Mesenchymal stem cell (in vitro differentiated cells and primary cell): ENCODE results near the gene SIN3B.

Source experiments
- DNase-seq: peaks from one replicate; pipeline ENCODE4 v3.0.0-alpha.2; 2013
- H2AFZ ChIP-seq: one replicate; pipeline ENCODE4 v1.6.1; 2013; ENCODE audit warnings: low read depth, mild to moderate bottlenecking, control low read depth, inconsistent platforms, low read length, moderate library complexity
- H2AK5ac ChIP-seq: 2 replicates; pipeline ENCODE4 v1.6.1; 2013; ENCODE audit warnings: low read length, moderate library complexity, mild to moderate bottlenecking, inconsistent platforms; ENCODE audit not compliant: severe bottlenecking
- H2BK120ac ChIP-seq: one replicate; pipeline ENCODE4 v1.6.1; 2013; ENCODE audit warnings: low read depth, mild to moderate bottlenecking, inconsistent platforms, low read length, moderate library complexity
- H2BK12ac ChIP-seq, 2 experiments: one replicate each; pipeline ENCODE4 v1.6.1; 2013; ENCODE audit warnings: inconsistent platforms in 2 of 2, low read length in 2 of 2, mild to moderate bottlenecking in 2 of 2, moderate library complexity in 2 of 2, control low read depth in 1 of 2
- H2BK15ac ChIP-seq: one replicate; pipeline ENCODE4 v1.6.1; 2013; ENCODE audit warnings: mild to moderate bottlenecking, low read depth, inconsistent platforms; ENCODE audit not compliant: poor library complexity, severe bottlenecking
- H2BK5ac ChIP-seq: 2 replicates; pipeline ENCODE4 v1.6.1; 2013; ENCODE audit warnings: low read depth, mild to moderate bottlenecking, low read length, control low read depth, inconsistent platforms; ENCODE audit not compliant: poor library complexity, severe bottlenecking
- H3K14ac ChIP-seq, 2 experiments: one replicate each; pipeline ENCODE4 v1.6.1; 2013; ENCODE audit warnings: inconsistent platforms in 2 of 2, low read length in 2 of 2, control low read depth in 1 of 2, mild to moderate bottlenecking in 1 of 2, moderate library complexity in 1 of 2
- H3K18ac ChIP-seq, 2 experiments: one replicate each; pipeline ENCODE4 v1.6.1; 2013; ENCODE audit warnings: inconsistent platforms in 2 of 2, low read length in 2 of 2, control low read depth in 1 of 2, low read depth in 1 of 2, mild to moderate bottlenecking in 1 of 2
- H3K23ac ChIP-seq, 2 experiments: one replicate each; pipeline ENCODE4 v1.6.1; 2013; ENCODE audit warnings: inconsistent platforms in 2 of 2, low read length in 2 of 2, mild to moderate bottlenecking in 2 of 2, moderate library complexity in 2 of 2, control low read depth in 1 of 2
- H3K27ac ChIP-seq: 2 replicates; pipeline ENCODE4 v1.5.1; 2013; ENCODE audit warnings: mild to moderate bottlenecking, moderate library complexity, low read length, control low read depth, inconsistent platforms; ENCODE audit not compliant: poor library complexity, severe bottlenecking
- H3K27me3 ChIP-seq, 2 experiments: 2 replicates each; pipeline versions ENCODE4 v1.6.1 to v1.7.0; 2013; ENCODE audit warnings: low read length in 2 of 2, mild to moderate bottlenecking in 2 of 2, moderate library complexity in 2 of 2, control low read depth in 1 of 2, inconsistent platforms in 1 of 2; ENCODE audit not compliant: control insufficient read depth in 1 of 2, insufficient read depth in 1 of 2
- H3K36me3 ChIP-seq, 2 experiments: 2 replicates each; pipeline versions ENCODE4 v1.6.1 to v1.7.0; 2013; ENCODE audit warnings: low read length in 2 of 2, control low read depth in 1 of 2, inconsistent platforms in 1 of 2, low read depth in 1 of 2, mild to moderate bottlenecking in 1 of 2; ENCODE audit not compliant: insufficient read depth in 2 of 2, control insufficient read depth in 1 of 2
- H3K4ac ChIP-seq, 2 experiments: one replicate each; pipeline ENCODE4 v1.6.1; 2013; ENCODE audit warnings: inconsistent platforms in 2 of 2, low read length in 2 of 2, mild to moderate bottlenecking in 2 of 2, moderate library complexity in 2 of 2, control low read depth in 1 of 2, low read depth in 1 of 2
- H3K4me1 ChIP-seq: 2 replicates; pipeline ENCODE4 v1.6.1; 2013; ENCODE audit warnings: low read depth, low read length, control low read depth; ENCODE audit not compliant: control insufficient read depth, insufficient read depth
- H3K4me2 ChIP-seq: 2 replicates; pipeline ENCODE4 v1.6.1; 2013; ENCODE audit warnings: low read length, mild to moderate bottlenecking, inconsistent platforms; ENCODE audit not compliant: poor library complexity, severe bottlenecking
- H3K4me3 ChIP-seq, 2 experiments: 2 replicates each; pipeline versions ENCODE4 v1.5.1 to v1.7.0; 2013; ENCODE audit warnings: low read length in 2 of 2, mild to moderate bottlenecking in 2 of 2, control low read depth in 1 of 2, low read depth in 1 of 2; ENCODE audit not compliant: insufficient read depth in 1 of 2
- H3K79me1 ChIP-seq: replicated peaks from 2 replicates; pipeline ENCODE4 v1.6.1; 2013; ENCODE audit warnings: mild to moderate bottlenecking, control low read depth, low read length, inconsistent platforms; ENCODE audit not compliant: poor library complexity, severe bottlenecking
- H3K9ac ChIP-seq: 2 replicates; pipeline ENCODE4 v1.7.0; 2013; ENCODE audit warnings: mild to moderate bottlenecking, low read length, moderate library complexity
- H3K9me3 ChIP-seq: 2 replicates; pipeline ENCODE4 v1.7.0; 2013; ENCODE audit warnings: mild to moderate bottlenecking, low read length; ENCODE audit not compliant: control insufficient read depth
- H4K8ac ChIP-seq: one replicate; pipeline ENCODE4 v1.6.1; 2013; ENCODE audit warnings: inconsistent platforms, mild to moderate bottlenecking, low read length, moderate library complexity
- H4K91ac ChIP-seq: one replicate; pipeline ENCODE4 v1.6.1; 2013; ENCODE audit warnings: mild to moderate bottlenecking, low read length, inconsistent platforms
- WGBS: methylation state at CpG from one replicate; pipeline ENCODE4 v1.1.7; 2013; ENCODE audit warnings: mixed read lengths; 5-methylcytosine and 5-hydroxymethylcytosine counted together

SIN3B gene

DNA sequence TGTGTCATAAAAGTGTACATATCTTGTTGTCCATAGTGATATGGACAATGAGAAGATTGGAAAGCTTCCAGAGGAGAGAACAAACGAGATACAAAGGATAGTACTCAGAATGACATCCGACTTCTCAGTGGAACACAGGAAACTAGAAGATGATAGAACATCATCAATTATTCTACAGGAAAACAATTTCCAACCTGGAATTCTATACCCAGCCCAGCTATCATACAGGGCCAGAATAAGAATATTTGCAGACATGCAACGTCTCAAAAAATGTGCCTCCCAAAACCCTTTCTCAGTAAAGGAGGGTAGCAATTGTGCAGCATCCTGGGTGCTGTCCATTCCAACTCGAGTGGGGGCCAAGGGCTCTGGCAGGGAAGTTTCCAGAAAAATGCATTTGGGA is 83.6 kb downstream of the SIN3B start:
- Histone ChIP-seq H2AK5ac (no peak overlapping the region), H3K79me1 (no peaks in the 10 kb centered on the region), H3K36me3 (no peaks in the 10 kb centered on the region), H3K4me3 (no peak overlapping the region), H3K4me2 (no peak overlapping the region), H3K18ac (no peak overlapping the region), H4K8ac (no peak overlapping the region), H3K9ac (no peak overlapping the region), H2BK15ac (no peak overlapping the region), H3K23ac (no peak overlapping the region), H2BK5ac (no peak overlapping the region), H2AFZ (no peak overlapping the region), H2BK12ac (no peak overlapping the region), H4K91ac (no peak overlapping the region), H3K14ac (no peak overlapping the region), H3K27ac (no peak overlapping the region), H3K4ac (no peak overlapping the region), H3K4me1 (peaks cover 2% of the 10 kb centered on the region), H2BK120ac (no peak overlapping the region), H3K27me3 (peaks cover 0 to 3% of the 10 kb centered on the region in 2 experiments), H3K9me3 (peaks cover 28% of the 10 kb centered on the region)
- no peak for DNase-seq
- WGBS: 57% methylated on average over 4 of the region's 4 CpGs

DNA sequence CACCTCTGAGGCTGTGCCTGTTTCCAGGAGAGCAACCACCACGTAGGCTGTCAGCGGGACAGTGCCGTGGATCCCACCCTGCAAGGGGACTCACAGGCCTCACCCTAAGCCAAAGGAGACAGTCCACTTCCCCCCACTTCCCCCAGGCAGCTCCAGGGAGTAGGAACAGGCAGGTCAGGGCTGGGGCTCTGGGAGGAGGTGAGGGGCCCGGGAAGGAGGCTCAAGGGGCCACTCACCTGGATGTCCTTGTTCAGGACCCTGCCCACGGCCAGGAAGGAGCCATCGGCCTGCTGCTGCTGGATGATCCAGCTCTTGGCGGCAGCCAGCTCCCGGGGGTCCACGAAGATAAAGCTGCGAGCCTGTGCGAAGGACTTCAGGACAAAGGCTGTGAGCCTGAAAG is 85.2 kb downstream of the SIN3B start:
- no peak overlapping the region for H2AK5ac ChIP-seq
- H4K91ac ChIP-seq: no peak overlapping the region
- H3K4ac ChIP-seq: no peak overlapping the region
- H3K79me1 ChIP-seq: no peaks in the 10 kb centered on the region
- H2BK120ac ChIP-seq: no peak overlapping the region
- H3K4me3 ChIP-seq: no peak overlapping the region
- H2BK5ac ChIP-seq: no peak overlapping the region
- no peak overlapping the region for H2AFZ ChIP-seq
- DNase-seq: no peak
- 90% methylated on average over 11 of the region's 11 CpGs for WGBS
- H2BK15ac ChIP-seq: no peak overlapping the region
- no peak overlapping the region for H3K23ac ChIP-seq
- H3K36me3 ChIP-seq: no peaks in the 10 kb centered on the region
- H3K9me3 ChIP-seq: peaks cover 32% of the 10 kb centered on the region
- no peak overlapping the region for H3K27ac ChIP-seq
- no peak overlapping the region for H2BK12ac ChIP-seq
- H3K9ac ChIP-seq: no peak overlapping the region
- H3K4me2 ChIP-seq: no peak overlapping the region
- no peaks in the 10 kb centered on the region for H3K4me1 ChIP-seq
- no peak overlapping the region for H3K18ac ChIP-seq
- H3K27me3 ChIP-seq: no peaks in the 10 kb centered on the region
- H4K8ac ChIP-seq: no peak overlapping the region
- H3K14ac ChIP-seq: no peak overlapping the region

DNA sequence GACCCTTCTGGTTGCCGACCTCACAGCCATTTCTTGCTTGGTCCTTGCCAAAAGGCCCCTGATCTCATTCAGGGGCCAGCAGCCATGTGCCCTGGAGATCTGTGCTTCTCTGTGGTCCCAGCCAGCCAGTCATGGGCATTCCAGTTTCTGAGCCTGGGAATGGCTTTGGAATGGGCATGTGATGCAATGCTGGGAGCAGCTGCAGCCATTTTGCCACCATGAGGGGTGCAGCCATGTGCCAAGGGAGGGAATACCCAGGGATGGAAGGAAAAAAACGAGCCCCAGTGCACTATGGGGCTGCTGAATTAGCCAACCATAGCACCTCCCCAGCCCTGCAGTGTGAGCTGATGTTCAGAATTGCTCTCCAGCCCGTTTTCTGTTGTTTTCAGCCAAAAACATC is 85.9 kb downstream of the SIN3B start:
- Histone ChIP-seq H3K36me3 (no peaks in the 10 kb centered on the region), H3K27me3 (no peaks in the 10 kb centered on the region), H3K27ac (no peak overlapping the region), H3K23ac (no peak overlapping the region), H2AK5ac (no peak overlapping the region), H3K4ac (no peak overlapping the region), H4K8ac (no peak overlapping the region), H2BK120ac (no peak overlapping the region), H3K18ac (no peak overlapping the region), H3K4me3 (no peak overlapping the region), H3K4me1 (no peaks in the 10 kb centered on the region), H2BK5ac (no peak overlapping the region), H3K14ac (no peak overlapping the region), H3K9ac (no peak overlapping the region), H3K9me3 (peaks cover 33% of the 10 kb centered on the region), H2AFZ (no peak overlapping the region), H3K4me2 (no peak overlapping the region), H2BK12ac (no peak overlapping the region), H3K79me1 (no peaks in the 10 kb centered on the region), H4K91ac (no peak overlapping the region), H2BK15ac (no peak overlapping the region)
- no peak for DNase-seq
- 38% methylated on average over 2 of the region's 3 CpGs for WGBS

DNA sequence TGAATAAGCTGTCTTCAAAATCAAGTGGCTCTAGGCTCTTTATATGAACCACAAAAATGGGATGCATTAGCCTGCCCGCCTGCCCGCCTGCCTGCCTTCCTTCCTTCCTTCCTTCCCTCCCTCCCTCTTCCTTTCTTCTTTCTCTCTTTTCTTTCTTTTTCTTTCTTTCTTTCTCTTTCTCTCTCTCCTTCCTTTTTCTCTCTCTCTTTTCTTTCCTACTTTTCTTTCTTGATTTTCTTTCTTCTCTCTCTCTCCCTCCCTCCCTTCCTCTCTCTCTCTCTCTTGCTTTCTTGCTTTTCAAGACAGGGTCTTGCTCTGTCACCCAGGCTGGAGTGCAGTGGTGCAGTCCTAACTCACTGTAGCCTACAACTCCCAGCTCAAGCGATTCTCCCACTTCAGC is 86.5 kb downstream of the SIN3B start:
- Histone ChIP-seq H3K9ac (no peak overlapping the region), H3K36me3 (no peaks in the 10 kb centered on the region), H4K8ac (no peak overlapping the region), H2AK5ac (no peak overlapping the region), H3K27me3 (no peaks in the 10 kb centered on the region), H4K91ac (no peak overlapping the region), H3K4me2 (no peak overlapping the region), H3K14ac (no peak overlapping the region), H3K9me3 (peaks cover 33% of the 10 kb centered on the region), H3K18ac (no peak overlapping the region), H3K27ac (no peak overlapping the region), H2BK12ac (no peak overlapping the region), H3K79me1 (no peaks in the 10 kb centered on the region), H3K4me1 (no peaks in the 10 kb centered on the region), H3K23ac (no peak overlapping the region), H3K4me3 (no peak overlapping the region), H2BK15ac (no peak overlapping the region), H2AFZ (no peak overlapping the region), H3K4ac (no peak overlapping the region), H2BK120ac (no peak overlapping the region), H2BK5ac (no peak overlapping the region)
- 80% methylated on average over 3 of the region's 3 CpGs for WGBS
- DNase-seq: no peak
